Astrocyte of the spinal cord (primary cell): Measurements from ENCODE around the gene ADCY7.

Experiments used
- DNase-seq: peaks from one replicate; pipeline ENCODE4 v3.0.0; 2011; ENCODE audit warnings: low read depth, low spot score
- H3K4me3 ChIP-seq: 2 replicates; pipeline ENCODE4 v1.5.1; 2011; ENCODE audit warnings: low read depth, mild to moderate bottlenecking, low read length, moderate library complexity
- in situ Hi-C: cut with HindIII; loops from 2 replicates; pipeline ENCODE4 v1.10.0; 2017; ENCODE audit warnings: low sequenced_read_pairs
- TF ChIP-seq, protein P1 (sequence below): IDR thresholded peaks from 2 replicates; pipeline ENCODE4 v1.5.1; 2012; ENCODE audit warnings: low read depth, mild to moderate bottlenecking, low read length, inconsistent platforms

Gene ADCY7

DNA sequence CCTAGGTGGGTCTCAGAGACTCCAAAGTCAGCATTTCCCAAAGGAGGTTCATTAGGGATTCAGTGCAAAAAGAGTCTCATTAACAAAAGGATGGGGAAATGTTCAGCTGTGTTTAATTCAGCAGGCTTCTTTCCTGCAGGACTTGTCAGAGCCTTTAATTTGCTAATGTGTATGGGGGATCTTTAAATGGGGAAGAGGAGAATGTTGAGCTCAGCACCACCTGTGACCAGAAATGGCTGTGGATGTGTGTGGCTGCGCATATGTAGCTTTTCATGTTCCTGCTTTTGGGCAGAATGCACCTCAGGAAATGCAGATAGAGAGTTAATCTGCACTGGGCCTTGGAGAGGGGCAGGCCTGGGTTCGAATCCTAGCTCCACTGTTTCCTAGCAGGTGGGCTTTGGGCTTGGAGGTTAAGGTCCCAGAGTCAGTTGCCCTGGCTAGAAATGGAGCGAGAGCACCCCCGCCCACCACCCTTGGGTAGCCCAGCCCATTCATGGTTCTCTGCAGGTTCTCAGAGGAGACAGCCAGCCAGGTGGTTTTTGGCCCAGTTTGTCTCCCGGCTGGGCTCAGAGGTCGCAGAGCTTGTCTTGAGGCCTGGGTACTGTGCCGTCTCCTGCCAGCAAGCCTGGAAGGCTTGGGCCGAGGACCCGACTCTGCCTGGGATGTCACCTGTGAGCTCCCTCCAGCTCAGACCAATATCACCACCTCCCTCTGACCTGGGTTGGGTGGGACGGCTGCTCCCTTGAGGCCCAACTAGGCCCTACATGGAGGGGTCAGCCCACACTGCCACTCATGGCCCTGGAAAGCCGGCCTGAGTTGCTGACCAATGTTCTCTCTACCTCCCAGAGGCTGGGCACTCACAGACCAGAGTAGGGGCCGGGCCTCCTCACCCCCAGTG is 9.3 kb downstream of the ADCY7 start:
- TF ChIP-seq, protein P1, sequence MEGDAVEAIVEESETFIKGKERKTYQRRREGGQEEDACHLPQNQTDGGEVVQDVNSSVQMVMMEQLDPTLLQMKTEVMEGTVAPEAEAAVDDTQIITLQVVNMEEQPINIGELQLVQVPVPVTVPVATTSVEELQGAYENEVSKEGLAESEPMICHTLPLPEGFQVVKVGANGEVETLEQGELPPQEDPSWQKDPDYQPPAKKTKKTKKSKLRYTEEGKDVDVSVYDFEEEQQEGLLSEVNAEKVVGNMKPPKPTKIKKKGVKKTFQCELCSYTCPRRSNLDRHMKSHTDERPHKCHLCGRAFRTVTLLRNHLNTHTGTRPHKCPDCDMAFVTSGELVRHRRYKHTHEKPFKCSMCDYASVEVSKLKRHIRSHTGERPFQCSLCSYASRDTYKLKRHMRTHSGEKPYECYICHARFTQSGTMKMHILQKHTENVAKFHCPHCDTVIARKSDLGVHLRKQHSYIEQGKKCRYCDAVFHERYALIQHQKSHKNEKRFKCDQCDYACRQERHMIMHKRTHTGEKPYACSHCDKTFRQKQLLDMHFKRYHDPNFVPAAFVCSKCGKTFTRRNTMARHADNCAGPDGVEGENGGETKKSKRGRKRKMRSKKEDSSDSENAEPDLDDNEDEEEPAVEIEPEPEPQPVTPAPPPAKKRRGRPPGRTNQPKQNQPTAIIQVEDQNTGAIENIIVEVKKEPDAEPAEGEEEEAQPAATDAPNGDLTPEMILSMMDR, result no peak
- no peak overlapping the region for H3K4me3 ChIP-seq
- in situ Hi-C loops, result no loop called here
- no peak for DNase-seq

DNA sequence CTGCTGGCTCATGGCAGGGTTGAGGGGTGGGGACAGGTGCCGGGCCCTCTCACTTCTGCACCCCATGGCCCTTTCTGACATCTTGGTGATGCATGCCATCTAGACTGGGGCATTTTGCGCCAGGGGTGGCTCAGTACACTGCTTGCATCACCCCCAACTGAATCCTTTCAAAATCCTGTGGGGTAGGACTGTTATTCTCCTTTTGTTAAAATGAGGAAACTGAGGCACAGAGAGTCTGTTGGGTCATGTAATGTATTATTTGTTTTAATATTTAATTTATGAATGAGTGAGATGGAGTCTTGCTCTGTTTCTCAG is 9.9 kb downstream of the ADCY7 start:
- no peak overlapping the region for H3K4me3 ChIP-seq
- DNase-seq, result no peak
- TF ChIP-seq, protein P1, result no peak
- in situ Hi-C loops, result no loop called here

DNA sequence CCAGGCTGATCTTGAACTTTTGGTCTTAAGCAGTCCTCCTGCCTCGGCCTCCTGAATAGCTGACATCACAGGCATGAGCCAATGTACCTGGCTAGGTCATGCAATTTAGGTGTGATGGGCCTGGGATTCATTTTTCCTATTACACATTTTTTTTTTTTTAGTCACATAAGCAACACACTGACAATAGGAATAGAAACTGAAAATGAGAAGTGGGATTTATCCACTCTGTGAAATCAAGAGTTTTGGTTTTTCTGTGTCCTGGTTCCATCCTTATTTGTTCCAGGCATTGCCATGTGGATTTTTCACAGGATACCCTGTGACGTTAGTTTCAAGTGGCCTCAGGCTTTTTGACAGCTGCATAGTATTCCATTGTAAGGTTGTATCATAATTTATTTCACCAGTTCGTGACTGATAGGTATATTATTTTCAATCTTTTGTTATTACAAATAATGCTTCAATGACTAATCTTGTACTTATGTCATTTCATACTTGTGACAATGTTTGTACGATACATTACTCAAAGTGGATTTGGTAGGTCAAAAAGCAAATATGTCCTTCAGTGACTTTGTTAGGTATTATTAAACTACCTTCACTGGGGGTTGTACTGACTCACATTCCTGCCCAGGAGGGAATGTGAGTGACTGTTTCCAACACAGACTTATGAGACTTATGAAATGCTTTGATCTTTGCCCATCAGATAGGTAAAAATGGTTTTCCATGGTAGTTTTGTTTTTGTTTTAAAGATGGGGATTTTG is 10.6 kb downstream of the ADCY7 start:
- in situ Hi-C loops, result no loop called here
- TF ChIP-seq, protein P1, result no peak
- no peak overlapping the region for H3K4me3 ChIP-seq
- DNase-seq, result no peak

DNA sequence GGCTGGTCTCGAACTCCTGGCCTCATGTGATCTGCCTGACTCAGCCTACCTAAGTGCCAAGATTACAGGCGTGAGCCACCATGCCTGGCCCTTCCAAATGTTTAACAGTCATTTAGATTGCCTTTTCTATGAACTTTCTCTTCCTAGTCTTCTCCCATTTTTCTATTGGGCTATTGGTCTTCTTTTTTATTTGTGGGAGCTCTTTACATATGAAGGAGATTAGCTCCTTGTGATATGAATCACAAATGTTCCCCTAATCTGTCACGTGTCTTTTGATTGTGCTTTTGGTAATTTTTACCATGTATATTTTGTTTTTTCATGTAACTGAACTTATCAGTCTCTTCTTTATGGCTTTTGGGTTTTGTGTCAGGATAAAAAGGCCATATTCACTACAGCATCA is 11.9 kb downstream of the ADCY7 start:
- no peak overlapping the region for H3K4me3 ChIP-seq
- TF ChIP-seq, protein P1, result no peak
- no peak for DNase-seq
- in situ Hi-C loops, result no loop called here

DNA sequence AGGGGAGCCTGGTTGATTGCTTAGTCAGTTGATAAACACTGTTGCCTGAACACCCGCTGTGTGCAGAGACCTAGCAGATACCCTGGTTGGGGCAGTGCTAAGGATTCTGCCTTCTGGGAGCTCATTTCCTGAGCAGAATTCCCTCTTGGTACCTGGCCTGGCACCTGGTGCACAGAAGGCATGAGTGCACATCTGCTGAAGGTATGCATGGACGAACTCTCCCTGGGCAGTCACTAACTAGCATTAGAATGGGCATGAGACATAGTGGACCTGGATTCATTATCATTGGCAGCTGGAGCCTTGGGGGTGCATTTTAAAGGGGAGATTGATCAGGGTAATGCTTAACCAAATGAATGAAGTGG is 13.1 kb downstream of the ADCY7 start:
- no peak overlapping the region for H3K4me3 ChIP-seq
- in situ Hi-C loops, result no loop called here
- DNase-seq, result no peak
- TF ChIP-seq, protein P1, result no peak

DNA sequence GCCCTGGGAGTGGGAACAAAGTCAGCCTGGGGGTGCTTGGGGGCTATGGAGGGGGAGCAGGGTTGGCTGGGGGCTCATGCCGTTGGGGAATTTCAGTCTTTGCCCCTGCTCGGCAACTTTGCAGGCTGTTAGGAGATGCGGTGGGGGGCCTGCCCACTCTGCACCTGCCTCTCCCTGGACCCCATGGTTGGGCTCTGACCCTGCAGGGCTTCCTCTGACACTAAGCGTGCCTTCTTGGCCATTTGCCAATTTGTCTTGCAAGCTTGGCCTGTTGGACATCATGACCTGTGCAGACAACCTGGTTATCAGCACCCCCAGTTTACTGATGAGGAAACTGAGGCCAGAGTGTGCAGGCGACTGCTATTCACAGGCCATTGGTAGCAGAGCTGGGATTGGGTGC is 14.6 kb downstream of the ADCY7 start:
- in situ Hi-C loops, result no loop called here
- H3K4me3 ChIP-seq, result no peak overlapping the region
- TF ChIP-seq, protein P1, result no peak
- no peak for DNase-seq
